Neural progenitor cell (in vitro differentiated cells): ENCODE data around the gene SPON1.

ENCODE experiments used
- EZH2 ChIP-seq: fragments of 200-600 bp; sonication (generic); IDR thresholded peaks from 2 replicates; pipeline ENCODE4 v1.6.1; 2017; ENCODE audit warnings: antibody characterized with exemption, mild to moderate bottlenecking, moderate library complexity
- TF ChIP-seq, protein P1 (sequence below): fragments of 200-600 bp; sonication (generic); IDR thresholded peaks from 2 replicates; pipeline ENCODE4 v1.5.1; 2017; ENCODE audit warnings: antibody characterized with exemption, mild to moderate bottlenecking

DNA sequence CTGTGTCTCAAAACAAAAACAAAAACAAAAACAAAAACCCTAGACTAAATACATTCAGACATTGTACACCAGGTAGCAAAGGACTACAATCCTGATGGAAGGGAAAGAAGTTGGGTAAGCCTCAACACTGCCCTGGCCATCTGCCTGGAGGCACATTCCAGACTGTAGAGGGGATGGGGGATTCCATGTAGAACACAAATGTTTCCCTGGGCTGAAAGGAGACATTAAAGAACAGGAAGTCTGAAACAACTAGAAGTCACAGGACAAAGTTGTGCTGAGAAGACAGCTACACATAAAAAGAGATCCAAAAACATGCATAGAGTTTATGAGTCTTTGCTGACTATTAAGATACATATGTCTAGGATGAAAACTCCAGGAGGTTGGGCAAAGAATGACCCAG, 312.6 kb downstream of the SPON1 start:
- TF ChIP-seq, protein P1, sequence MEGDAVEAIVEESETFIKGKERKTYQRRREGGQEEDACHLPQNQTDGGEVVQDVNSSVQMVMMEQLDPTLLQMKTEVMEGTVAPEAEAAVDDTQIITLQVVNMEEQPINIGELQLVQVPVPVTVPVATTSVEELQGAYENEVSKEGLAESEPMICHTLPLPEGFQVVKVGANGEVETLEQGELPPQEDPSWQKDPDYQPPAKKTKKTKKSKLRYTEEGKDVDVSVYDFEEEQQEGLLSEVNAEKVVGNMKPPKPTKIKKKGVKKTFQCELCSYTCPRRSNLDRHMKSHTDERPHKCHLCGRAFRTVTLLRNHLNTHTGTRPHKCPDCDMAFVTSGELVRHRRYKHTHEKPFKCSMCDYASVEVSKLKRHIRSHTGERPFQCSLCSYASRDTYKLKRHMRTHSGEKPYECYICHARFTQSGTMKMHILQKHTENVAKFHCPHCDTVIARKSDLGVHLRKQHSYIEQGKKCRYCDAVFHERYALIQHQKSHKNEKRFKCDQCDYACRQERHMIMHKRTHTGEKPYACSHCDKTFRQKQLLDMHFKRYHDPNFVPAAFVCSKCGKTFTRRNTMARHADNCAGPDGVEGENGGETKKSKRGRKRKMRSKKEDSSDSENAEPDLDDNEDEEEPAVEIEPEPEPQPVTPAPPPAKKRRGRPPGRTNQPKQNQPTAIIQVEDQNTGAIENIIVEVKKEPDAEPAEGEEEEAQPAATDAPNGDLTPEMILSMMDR = no peak
- no peak for TF ChIP-seq EZH2
